HG03432 (cell line): ENCODE measurements around the gene TMEM187.
A peak's percentile ranks its signal among the peaks of the same experiment; 100 is the strongest.
"Not testable (repeated sequence)": the region's sequence is repeated elsewhere in the genome, so short reads cannot be mapped to it uniquely, and the experiment has no call there.

Source experiments
- ATAC-seq: cut with Tn5 transposase; IDR thresholded peaks from one replicate; pipeline ENCODE4 v1.9.1; 2021; ENCODE audit warnings: mild to moderate bottlenecking, moderate library complexity; ENCODE audit not compliant: unreplicated experiment

Gene TMEM187

DNA sequence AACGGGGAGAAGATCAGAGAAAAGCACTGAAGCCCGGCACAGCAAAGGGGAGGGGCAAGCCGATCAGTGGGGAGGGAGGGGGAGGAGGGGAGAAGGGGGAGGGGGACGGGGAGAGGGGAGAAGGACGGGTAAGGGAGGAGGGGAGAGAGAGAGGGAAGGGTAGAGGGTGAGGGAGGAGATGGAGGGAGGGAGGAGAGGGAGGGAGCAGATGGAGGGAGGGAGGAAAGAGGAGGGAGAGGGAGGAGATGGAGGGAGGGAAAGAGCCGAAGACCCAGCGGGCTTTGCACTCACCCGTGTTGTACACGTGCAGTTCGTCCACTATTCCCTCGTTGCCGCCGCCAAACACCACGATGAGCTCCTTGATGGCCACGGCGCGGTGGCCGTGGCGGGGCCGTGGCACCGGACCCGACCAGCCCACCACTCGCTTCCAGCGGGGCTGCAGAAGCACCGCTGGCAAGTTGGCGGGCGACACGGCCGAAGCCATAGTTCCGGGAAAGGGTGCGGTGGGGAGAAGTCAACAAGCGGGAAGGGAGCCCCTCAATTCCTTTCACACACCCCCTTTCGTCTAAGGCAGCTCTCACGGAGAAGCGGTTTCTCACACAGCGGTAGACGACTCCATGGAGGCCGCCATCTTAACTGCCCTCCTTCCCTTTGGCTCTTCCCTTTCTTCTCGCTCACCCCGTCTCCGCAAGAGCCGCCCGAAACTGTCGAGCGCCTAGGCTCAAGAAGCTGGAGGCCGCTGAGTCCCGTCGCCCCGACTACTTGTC is 2.0 kb upstream of the TMEM187 start:
- ATAC-seq, result no peak

DNA sequence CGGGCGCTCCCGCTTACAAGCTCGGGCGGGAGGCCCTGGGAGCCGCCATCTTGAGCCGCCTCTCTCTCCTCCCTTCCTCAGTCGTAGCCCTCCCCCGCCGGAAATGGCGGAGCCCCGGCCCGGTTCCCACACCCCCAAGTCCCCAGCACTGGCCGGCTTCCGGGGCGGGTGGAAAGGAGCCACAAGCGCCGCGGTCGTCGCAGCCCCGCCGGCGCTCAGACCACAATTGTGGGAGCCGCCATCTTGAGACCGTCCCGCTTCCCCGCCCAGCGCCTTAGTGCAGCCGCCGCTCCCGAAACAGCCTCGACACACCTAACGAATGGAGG is 1.5 kb upstream of the TMEM187 start:
- ATAC-seq, result peak; percentile 39

DNA sequence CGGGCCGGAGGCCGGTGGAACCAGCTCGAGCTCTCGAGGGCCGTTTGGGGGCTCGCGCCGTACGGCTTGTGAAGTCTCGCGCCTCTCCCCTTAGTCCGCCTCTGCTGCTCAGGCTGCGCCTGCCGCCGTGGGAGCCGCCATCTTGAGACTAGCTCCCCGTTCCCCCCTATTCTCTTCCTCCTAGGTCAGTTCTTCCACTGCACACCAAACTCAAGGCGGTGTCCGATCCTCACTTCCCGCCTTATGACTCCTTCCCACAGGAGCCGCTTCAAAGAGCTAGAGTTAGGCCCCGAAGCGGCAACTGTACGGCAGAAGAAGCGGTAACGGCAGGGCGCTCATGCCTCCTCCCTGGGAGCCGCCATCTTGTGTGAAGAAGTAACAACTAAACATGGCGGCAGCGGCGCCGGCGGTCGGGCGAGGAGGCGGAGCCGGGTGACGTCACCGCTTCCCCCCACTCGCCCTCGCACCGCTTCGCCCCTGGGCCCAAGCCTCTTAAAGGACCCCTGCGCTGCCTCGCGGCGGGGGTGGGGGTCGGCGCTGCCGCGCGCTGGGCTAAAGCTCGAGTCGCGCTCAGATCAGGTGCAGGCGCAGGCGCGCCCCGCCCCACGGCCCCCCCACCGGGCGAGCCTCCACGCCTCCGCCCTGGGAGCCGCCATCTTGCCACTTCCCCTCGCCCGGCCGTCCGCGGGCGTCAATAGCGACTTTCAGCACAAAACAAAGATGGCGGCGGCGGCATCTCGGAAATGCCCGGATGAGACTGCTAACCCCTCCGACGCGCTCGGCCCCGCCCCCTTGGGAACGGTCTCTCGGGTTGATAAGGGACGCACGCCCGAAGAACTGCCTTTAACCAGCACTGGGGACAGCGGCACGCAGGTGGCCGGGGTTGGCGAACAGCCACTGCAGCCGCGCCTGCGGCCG is 845 bp upstream of the TMEM187 start, which contains the start of gene HCFC1:
HCFC1 (minus strand) TSS at position 369 of the 918 bp plus-strand sequence. CDS start 978 bp downstream, outside the sequence.
- peak; percentile 43 for ATAC-seq

DNA sequence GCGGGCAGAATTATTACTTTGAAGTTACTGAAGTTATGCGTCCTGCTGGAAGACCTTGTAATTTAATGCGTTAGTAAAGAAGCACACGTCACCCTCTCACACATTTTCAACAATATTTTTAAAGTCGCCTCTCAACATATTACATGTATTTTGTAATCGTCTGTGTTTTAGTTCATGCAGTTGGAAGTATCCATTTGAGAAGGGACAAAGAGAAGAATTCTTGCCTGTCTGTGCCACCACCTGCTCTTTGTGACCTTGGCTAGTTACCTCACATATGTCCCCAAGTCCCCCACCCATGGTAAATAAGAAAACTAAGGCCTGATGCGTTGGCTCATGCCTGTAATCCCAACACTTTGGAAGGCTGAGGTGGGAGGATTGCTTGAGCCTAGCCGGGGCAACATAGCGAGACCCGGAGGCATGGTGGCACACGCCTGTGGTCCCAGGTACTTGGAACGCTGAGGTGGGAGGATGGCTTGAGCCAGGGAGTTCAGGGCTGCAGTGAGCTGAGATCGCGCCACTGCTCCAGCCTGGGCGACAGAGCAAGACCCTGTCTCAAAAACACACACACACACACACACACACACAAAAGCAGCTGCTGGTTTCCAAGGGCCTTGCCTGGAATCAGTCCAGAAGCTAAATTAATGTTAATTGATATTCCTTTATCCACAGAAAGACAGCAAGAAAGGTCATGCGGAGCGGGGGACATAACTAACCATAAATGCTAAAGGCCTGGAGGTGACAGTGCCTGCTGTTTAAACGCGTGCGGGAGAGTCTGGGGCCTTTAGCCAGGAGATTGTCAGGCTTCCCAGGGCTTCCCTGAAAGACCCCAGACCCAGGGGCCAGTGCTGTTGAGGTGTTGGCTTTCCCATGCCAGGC is 811 bp downstream of the TMEM187 start:
- ATAC-seq, result no peak

DNA sequence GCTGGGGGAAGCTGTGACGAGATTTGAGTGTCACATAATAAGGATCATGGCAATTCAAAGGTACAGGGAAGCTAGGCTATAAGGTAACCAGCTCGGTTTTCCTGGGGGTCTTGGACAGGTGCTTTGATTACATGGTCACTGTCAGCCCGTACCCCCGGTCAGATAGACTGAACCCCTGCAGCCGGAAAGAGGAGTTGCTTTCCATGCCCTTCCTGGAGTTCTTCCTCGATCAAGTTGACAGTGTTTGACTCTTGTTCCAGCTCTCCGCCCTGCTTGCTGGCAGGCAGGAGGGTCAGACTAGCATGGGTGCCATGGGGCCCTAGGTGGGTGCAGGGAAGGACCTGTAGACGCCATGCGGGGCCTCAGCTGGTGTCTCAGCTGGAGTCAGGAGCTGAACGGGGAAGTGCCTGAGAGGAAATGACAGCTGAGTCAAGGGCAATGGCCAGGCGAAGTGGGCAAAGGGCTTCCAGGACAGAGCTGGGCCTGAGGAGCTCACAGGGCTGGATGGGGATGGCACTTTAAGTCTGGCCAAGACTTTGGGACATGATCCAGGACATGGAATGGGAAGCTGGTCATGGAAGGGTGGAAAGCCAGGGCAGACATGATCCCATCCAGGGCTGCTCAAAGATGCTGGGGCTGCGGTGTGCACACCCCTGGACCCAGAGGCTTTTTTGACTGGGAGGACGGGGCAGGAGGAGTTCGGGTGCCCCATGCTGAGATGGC is 1.6 kb downstream of the TMEM187 start:
- no peak for ATAC-seq

DNA sequence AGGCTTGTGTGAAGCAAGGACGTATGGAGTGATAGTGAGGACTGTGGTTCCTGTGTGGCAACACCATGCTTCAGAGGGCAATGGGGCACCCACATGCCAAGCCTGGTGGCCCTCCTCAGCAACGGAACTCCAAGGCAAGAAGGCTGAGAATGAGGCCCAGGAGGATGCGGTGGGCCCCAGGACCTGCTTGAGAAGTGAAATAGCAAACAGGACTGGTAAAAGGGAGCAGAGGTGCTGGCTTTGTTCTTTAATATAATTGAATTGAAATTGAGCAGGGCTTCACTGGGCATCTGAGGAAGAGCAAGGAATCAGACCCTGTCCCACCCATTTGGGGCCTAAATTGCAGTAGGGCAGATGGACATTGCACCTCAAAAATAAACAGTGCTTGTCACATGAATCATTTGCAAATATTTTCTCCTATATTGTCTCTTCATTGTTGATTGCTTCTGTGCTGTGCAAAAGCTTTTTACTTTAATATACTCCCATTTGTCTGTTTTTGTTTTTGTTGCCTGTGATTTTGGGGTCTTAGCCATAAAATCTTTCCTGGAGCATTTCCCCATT is 2.3 kb downstream of the TMEM187 start:
- no peak for ATAC-seq

GRCh38 chrX:153980394-153980793 is 7.8 kb downstream of the TMEM187 start:
- not testable (repeated sequence) for ATAC-seq

- no peak for ATAC-seq
These were observed 8.7 kb downstream of the TMEM187 start for GRCh38 chrX:153981231-153981630.

- ATAC-seq, result no peak
These were observed 9.4 kb downstream of the TMEM187 start for GRCh38 chrX:153981771-153982533.

DNA sequence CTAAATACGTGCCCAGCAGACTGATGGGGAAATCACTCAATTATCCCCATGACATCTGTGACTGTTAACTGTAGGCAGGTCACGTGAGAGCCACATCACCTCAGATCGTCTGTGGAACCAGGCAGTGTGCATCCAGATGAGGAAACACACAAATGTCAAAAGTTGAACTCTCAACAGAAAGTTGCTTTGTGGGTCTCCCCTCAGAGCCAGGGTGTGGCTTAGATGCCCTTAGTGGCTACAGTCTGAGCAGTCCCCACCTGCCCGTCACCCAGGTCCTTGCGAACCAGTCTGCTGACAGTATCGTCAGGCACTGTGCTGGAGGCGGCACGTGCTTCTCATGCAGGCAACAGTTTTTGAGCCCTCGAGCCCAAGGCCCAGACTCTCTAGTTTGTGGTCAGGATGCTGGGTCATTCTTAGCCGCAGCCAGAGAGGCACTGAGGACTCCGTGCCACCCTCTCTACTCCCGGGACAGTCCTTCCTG is 10.8 kb downstream of the TMEM187 start:
- no peak for ATAC-seq

GRCh38 chrX:153984351-153985178 is 12.0 kb downstream of the TMEM187 start:
- ATAC-seq, result no peak

DNA sequence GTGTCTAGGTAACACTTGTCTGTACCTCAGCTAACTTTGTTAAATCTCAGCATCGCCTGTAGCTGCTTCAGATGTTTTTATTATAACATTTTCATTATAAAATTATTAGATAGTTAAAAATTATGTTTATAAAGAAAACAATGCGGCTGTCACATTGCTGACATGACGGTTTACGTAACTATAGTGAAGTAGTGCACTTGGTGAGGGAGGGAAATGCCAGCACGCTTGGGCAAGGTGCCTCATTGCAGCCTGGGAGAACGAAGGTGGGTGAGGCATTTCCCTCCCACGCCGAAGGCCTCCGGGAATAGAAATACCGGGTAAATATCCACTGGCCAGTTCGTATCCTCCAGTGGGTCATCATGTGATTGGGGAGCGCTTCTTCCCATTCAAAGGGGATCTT is 15.9 kb downstream of the TMEM187 start:
- ATAC-seq, result no peak

DNA sequence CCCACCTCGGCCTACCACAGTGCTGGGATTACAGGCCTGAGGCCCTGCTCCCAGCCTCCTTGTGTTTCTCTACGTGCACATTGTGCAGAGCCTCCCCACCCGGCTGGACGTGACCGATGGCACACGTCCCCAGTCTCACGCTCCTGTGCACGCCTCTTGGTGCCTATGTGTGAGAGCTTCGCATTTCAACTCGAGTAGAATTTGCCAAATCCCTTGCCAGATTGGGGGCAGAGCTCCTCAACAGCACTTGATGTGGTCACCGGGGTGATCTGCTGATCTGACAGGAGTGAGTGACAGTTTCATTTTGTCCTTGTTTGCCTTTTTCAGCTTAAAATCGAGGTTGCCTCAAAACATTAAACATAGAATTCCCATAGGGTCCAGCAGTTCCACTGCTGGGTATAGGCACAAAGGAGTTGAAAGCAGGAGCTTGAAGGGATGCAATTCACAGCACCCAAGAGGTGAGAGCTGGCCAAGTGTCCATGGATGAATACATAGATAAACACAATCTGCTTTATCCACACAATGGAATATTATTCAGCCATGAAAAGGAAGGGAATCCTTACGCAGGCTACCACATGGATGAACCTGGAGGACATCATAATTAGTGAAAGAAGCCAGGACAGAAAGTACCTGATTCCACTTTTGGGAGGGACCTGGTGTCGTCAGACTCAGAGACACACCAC is 17.6 kb downstream of the TMEM187 start:
- no peak for ATAC-seq

- no peak for ATAC-seq
These were observed 18.5 kb downstream of the TMEM187 start for GRCh38 chrX:153991013-153991580.

DNA sequence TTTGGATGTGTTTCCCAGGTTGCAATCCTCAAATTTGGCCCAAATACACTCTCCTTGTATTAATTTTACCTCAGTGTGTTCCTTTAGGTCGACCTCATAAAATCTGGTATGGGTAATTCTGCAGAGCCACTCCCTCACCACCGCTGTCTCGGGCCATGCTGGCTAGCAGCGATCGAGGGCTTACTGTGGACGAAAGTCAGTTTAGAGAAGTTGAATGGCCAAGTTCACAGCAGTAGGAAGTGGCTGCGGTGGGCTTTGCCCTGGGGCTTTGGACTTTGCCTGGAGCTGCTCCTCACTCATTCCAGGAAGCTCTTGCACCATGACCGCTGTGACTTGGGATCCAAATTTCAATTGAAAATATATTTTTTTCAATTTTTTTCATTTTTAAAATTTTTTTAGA is 19.6 kb downstream of the TMEM187 start:
- no peak for ATAC-seq

DNA sequence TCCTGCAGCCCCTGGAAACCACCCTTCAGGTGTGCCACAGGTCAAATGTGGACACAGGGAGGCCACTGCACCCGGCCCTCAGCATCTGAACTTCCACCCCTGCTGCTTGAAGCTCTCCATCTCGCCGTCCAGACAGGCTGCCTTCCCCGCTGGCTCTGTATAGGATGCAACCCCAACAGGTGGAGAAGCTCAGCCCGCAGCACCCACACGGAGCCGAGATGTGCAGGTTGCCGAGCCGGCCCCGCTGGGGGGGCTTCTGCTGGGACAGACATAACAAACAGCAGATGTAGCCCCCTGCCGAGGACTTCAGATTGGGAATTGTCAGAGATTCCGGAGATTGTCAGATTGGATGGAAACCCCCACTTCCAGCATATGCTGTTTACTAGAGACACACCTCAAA is 20.5 kb downstream of the TMEM187 start:
- no peak for ATAC-seq

DNA sequence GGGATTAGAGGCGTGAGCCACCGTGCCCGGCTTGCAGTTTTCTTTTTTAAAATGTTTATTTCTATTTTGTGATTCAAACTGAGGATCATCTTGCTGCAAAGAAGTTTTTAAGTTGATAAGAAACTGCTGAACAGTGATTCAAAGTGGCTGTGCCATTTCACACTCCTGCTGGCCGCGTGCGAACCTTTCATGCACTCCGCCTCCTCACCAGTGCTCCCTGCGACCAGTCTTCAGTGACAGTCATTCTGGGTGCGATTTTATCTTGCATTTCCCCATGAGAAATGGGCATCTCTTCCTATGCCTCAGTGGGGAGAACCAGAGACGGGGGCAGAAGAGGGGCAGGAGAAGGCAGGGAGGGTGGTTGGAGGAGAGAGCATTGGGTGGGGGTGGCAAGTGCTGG is 21.4 kb downstream of the TMEM187 start:
- ATAC-seq, result no peak
